ENCODE measurements around the gene AMY1B.
"Not testable (repeated sequence)": the region's sequence is repeated elsewhere in the genome, so short reads cannot be mapped to it uniquely, and the experiment has no call there.

DNA sequence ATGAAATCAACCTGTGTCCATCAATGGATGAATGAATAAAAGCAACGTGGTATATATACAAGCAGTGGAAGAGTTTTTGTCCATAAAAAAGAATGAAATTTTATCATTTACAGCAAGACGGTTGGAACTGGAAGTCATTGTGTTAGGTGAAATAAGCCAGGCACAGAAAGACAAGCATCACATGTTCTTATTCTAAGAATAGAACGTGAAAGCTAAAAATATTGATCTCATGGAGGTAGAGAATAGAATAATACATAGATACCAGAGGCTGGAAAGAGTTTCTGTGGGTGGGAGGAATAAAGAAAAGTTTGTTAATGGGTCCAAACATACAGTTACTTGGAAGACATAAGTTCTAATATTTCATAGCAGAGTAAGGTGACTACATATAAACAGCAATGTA is 14.4 kb upstream of the AMY1B start:
- TF ChIP-seq, protein P1, sequence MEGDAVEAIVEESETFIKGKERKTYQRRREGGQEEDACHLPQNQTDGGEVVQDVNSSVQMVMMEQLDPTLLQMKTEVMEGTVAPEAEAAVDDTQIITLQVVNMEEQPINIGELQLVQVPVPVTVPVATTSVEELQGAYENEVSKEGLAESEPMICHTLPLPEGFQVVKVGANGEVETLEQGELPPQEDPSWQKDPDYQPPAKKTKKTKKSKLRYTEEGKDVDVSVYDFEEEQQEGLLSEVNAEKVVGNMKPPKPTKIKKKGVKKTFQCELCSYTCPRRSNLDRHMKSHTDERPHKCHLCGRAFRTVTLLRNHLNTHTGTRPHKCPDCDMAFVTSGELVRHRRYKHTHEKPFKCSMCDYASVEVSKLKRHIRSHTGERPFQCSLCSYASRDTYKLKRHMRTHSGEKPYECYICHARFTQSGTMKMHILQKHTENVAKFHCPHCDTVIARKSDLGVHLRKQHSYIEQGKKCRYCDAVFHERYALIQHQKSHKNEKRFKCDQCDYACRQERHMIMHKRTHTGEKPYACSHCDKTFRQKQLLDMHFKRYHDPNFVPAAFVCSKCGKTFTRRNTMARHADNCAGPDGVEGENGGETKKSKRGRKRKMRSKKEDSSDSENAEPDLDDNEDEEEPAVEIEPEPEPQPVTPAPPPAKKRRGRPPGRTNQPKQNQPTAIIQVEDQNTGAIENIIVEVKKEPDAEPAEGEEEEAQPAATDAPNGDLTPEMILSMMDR (IDR thresholded peaks at IDR 0.05; ENCODE audit: low read depth, low read length): not testable (repeated sequence)
- TF ChIP-seq EZH2phosphoT487 (IDR thresholded peaks at IDR 0.05; ENCODE audit: low read depth): not testable (repeated sequence)
